ENCODE measurements around the gene BARX1. TPM values are rescaled to one million over a fixed set of nuclear protein-coding genes. Genes with fewer than 3 reads are reported as not detected.
A peak's percentile ranks its signal among the peaks of the same experiment; 100 is the strongest.

BARX1 gene
- total RNA-seq, 1 experiment from 2014 or later = 8.9 TPM

DNA sequence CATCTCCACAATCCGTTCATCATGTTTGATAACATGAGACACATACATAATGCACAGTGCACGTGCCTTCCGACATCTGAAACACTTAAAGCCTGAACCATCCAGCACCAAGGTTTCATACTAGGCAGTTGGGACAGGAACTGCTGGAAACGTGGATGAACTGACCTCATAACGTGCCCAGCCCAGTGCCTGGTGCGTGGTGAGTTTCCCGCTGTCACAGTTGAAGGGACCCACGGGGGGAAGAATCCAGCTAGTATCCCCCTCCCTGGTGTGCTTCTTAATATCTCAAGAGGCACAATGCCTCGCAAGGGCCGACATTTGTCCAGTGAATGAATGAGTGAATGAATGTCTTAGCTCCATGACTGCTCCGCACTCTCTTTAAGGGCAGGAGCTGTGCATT lies 23.2 kb downstream of the BARX1 start:
- DNase-seq (ENCODE audit: low spot score) (no peak), ATAC-seq (no peak)
- H3K36me3 Mint-ChIP-seq = no peaks in the 10 kb centered on the region
- peaks cover 8% of the 10 kb centered on the region for H3K27me3 Mint-ChIP-seq (ENCODE audit: low read depth)
- POLR2A ChIA-PET = no interaction called here
- H3K4me1 Mint-ChIP-seq = 0 out of 2 replicates have a peak, but pooled peaks cover 4% of the 10 kb centered on the region
- CTCF ChIA-PET = interaction anchor here (0.9 kb wide), 1 partner anchor 104 kb away, joined by 4 read pairs; no protein-coding TSS in a partner anchor
- no peak overlapping the region for H3K4me3 Mint-ChIP-seq
- peaks cover 6% of the 10 kb centered on the region for H3K9me3 Mint-ChIP-seq
- TF ChIP-seq NR2C2 (CRISPR knock-in tag; IDR thresholded peaks at IDR 0.05) (no peak), NFYB (CRISPR knock-in tag; conservative IDR thresholded peaks at IDR 0.05; ENCODE audit: low read depth) (no peak), CREM (CRISPR knock-in tag; IDR thresholded peaks at IDR 0.05) (no peak), ETV6 (CRISPR knock-in tag; IDR thresholded peaks at IDR 0.05) (no peak), CBFB (CRISPR knock-in tag; IDR thresholded peaks at IDR 0.05; ENCODE audit: low read depth) (no peak)
- TF ChIP-seq, protein P1, sequence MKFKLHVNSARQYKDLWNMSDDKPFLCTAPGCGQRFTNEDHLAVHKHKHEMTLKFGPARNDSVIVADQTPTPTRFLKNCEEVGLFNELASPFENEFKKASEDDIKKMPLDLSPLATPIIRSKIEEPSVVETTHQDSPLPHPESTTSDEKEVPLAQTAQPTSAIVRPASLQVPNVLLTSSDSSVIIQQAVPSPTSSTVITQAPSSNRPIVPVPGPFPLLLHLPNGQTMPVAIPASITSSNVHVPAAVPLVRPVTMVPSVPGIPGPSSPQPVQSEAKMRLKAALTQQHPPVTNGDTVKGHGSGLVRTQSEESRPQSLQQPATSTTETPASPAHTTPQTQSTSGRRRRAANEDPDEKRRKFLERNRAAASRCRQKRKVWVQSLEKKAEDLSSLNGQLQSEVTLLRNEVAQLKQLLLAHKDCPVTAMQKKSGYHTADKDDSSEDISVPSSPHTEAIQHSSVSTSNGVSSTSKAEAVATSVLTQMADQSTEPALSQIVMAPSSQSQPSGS (CRISPR knock-in tag; IDR thresholded peaks at IDR 0.05; ENCODE audit: borderline replicate concordance, low read depth) = no peak
- TF ChIP-seq, protein P2, sequence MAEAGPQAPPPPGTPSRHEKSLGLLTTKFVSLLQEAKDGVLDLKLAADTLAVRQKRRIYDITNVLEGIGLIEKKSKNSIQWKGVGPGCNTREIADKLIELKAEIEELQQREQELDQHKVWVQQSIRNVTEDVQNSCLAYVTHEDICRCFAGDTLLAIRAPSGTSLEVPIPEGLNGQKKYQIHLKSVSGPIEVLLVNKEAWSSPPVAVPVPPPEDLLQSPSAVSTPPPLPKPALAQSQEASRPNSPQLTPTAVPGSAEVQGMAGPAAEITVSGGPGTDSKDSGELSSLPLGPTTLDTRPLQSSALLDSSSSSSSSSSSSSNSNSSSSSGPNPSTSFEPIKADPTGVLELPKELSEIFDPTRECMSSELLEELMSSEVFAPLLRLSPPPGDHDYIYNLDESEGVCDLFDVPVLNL (CRISPR knock-in tag; IDR thresholded peaks at IDR 0.05; ENCODE audit: borderline replicate concordance, low read depth) = no peak
- TF ChIP-seq, protein P3, sequence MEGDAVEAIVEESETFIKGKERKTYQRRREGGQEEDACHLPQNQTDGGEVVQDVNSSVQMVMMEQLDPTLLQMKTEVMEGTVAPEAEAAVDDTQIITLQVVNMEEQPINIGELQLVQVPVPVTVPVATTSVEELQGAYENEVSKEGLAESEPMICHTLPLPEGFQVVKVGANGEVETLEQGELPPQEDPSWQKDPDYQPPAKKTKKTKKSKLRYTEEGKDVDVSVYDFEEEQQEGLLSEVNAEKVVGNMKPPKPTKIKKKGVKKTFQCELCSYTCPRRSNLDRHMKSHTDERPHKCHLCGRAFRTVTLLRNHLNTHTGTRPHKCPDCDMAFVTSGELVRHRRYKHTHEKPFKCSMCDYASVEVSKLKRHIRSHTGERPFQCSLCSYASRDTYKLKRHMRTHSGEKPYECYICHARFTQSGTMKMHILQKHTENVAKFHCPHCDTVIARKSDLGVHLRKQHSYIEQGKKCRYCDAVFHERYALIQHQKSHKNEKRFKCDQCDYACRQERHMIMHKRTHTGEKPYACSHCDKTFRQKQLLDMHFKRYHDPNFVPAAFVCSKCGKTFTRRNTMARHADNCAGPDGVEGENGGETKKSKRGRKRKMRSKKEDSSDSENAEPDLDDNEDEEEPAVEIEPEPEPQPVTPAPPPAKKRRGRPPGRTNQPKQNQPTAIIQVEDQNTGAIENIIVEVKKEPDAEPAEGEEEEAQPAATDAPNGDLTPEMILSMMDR (IDR thresholded peaks at IDR 0.05) = no peak
- TF ChIP-seq, protein P4, sequence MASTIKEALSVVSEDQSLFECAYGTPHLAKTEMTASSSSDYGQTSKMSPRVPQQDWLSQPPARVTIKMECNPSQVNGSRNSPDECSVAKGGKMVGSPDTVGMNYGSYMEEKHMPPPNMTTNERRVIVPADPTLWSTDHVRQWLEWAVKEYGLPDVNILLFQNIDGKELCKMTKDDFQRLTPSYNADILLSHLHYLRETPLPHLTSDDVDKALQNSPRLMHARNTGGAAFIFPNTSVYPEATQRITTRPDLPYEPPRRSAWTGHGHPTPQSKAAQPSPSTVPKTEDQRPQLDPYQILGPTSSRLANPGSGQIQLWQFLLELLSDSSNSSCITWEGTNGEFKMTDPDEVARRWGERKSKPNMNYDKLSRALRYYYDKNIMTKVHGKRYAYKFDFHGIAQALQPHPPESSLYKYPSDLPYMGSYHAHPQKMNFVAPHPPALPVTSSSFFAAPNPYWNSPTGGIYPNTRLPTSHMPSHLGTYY (CRISPR knock-in tag; IDR thresholded peaks at IDR 0.05) = no peak
- TF ChIP-seq, protein P5, sequence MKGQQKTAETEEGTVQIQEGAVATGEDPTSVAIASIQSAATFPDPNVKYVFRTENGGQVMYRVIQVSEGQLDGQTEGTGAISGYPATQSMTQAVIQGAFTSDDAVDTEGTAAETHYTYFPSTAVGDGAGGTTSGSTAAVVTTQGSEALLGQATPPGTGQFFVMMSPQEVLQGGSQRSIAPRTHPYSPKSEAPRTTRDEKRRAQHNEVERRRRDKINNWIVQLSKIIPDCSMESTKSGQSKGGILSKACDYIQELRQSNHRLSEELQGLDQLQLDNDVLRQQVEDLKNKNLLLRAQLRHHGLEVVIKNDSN (CRISPR knock-in tag; IDR thresholded peaks at IDR 0.05) = no peak
- no peak overlapping the region for H3K27ac Mint-ChIP-seq

DNA sequence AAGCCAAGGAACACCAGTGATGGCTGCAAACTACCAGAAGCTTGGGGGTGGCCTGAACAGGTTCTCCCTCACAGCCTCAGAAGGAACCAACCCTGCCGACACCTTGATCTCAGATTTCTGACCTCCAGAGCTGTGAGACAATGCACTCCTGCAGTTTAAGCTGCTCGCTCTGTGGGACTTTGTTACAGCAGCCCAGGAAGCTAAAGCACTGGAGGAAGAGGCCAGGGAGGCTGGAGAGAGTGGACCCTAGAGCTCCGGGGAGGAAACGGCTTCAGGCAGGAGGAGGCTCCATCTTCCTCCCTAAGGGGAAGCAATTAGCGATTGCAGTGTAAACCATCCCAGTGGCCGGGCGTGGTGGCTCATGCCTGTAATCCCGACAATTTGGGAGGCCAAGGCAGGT lies 25.1 kb downstream of the BARX1 start:
- DNase-seq (ENCODE audit: low spot score) = no peak
- no peak for TF ChIP-seq IRF2 (CRISPR knock-in tag; IDR thresholded peaks at IDR 0.05; ENCODE audit: borderline replicate concordance, low read depth)
- peak; percentile 63 for TF ChIP-seq ZNF423 (CRISPR knock-in tag; IDR thresholded peaks at IDR 0.05)
- no peak for TF ChIP-seq EMX1 (CRISPR knock-in tag; IDR thresholded peaks at IDR 0.05)
- TF ChIP-seq ZNF219 (CRISPR knock-in tag; IDR thresholded peaks at IDR 0.05; ENCODE audit: borderline replicate concordance) = no peak
- ChIA-PET CTCF (interaction anchor here (0.6 to 2.3 kb wide), 8 partner anchors 14 to 115 kb away, joined by 3 to 10 read pairs (median 4); no protein-coding TSS in a partner anchor), POLR2A (no interaction called here)
- Mint-ChIP-seq H3K36me3 (no peaks in the 10 kb centered on the region), H3K27ac (no peak overlapping the region), H3K27me3 (ENCODE audit: low read depth) (peaks cover 8% of the 10 kb centered on the region; the same call in 1 of the 2 replicates), H3K9me3 (peaks cover 7% of the 10 kb centered on the region), H3K4me1 (0 out of 2 replicates have a peak, but pooled peaks cover 4% of the 10 kb centered on the region), H3K4me3 (no peak overlapping the region)
- peak; percentile 74 for ATAC-seq

DNA sequence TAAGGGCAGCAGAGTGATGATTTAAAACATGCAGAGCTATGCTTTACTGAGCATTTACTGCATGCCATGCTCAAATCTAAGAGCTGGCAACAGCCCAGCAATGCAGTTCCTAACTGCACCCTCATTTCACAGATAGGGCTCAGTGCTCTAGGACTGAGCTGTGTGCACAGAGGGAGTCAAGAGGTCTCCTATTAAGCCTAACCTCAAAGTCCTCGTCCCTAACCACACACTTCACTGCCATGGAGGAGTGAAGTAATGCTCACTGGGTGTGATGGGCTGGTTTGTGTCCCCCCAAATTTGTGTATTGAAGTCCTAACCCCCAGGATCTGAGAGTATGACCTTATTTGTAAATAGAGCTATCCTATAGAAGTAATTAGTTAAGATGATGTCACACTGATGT lies 25.9 kb downstream of the BARX1 start:
- ChIA-PET CTCF (interaction anchor here (1.1 to 2.3 kb wide), 4 partner anchors 15 to 115 kb away, joined by 3 to 10 read pairs (median 6); no protein-coding TSS in a partner anchor), POLR2A (no interaction called here)
- Mint-ChIP-seq H3K4me1 (0 out of 2 replicates have a peak, but pooled peaks cover 4% of the 10 kb centered on the region), H3K27ac (no peak overlapping the region), H3K4me3 (no peak overlapping the region), H3K27me3 (ENCODE audit: low read depth) (peaks cover 8% of the 10 kb centered on the region; the same call in 1 of the 2 replicates), H3K36me3 (no peaks in the 10 kb centered on the region), H3K9me3 (peaks cover 7% of the 10 kb centered on the region)
- ATAC-seq (no peak), DNase-seq (ENCODE audit: low spot score) (no peak)
- TF ChIP-seq, protein P5 (CRISPR knock-in tag; IDR thresholded peaks at IDR 0.05) = no peak
- TF ChIP-seq, protein P6, sequence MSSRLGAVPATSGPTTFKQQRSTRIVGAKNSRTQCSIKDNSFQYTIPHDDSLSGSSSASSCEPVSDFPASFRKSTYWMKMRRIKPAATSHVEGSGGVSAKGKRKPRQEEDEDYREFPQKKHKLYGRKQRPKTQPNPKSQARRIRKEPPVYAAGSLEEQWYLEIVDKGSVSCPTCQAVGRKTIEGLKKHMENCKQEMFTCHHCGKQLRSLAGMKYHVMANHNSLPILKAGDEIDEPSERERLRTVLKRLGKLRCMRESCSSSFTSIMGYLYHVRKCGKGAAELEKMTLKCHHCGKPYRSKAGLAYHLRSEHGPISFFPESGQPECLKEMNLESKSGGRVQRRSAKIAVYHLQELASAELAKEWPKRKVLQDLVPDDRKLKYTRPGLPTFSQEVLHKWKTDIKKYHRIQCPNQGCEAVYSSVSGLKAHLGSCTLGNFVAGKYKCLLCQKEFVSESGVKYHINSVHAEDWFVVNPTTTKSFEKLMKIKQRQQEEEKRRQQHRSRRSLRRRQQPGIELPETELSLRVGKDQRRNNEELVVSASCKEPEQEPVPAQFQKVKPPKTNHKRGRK (CRISPR knock-in tag; IDR thresholded peaks at IDR 0.05; ENCODE audit: borderline replicate concordance) = no peak
- TF ChIP-seq NFE2L1 (CRISPR knock-in tag; IDR thresholded peaks at IDR 0.05) = no peak
- TF ChIP-seq, protein P7, sequence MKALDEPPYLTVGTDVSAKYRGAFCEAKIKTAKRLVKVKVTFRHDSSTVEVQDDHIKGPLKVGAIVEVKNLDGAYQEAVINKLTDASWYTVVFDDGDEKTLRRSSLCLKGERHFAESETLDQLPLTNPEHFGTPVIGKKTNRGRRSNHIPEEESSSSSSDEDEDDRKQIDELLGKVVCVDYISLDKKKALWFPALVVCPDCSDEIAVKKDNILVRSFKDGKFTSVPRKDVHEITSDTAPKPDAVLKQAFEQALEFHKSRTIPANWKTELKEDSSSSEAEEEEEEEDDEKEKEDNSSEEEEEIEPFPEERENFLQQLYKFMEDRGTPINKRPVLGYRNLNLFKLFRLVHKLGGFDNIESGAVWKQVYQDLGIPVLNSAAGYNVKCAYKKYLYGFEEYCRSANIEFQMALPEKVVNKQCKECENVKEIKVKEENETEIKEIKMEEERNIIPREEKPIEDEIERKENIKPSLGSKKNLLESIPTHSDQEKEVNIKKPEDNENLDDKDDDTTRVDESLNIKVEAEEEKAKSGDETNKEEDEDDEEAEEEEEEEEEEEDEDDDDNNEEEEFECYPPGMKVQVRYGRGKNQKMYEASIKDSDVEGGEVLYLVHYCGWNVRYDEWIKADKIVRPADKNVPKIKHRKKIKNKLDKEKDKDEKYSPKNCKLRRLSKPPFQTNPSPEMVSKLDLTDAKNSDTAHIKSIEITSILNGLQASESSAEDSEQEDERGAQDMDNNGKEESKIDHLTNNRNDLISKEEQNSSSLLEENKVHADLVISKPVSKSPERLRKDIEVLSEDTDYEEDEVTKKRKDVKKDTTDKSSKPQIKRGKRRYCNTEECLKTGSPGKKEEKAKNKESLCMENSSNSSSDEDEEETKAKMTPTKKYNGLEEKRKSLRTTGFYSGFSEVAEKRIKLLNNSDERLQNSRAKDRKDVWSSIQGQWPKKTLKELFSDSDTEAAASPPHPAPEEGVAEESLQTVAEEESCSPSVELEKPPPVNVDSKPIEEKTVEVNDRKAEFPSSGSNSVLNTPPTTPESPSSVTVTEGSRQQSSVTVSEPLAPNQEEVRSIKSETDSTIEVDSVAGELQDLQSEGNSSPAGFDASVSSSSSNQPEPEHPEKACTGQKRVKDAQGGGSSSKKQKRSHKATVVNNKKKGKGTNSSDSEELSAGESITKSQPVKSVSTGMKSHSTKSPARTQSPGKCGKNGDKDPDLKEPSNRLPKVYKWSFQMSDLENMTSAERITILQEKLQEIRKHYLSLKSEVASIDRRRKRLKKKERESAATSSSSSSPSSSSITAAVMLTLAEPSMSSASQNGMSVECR (CRISPR knock-in tag; IDR thresholded peaks at IDR 0.05; ENCODE audit: borderline replicate concordance) = no peak

Data from WTC11 (cell line).